ENCODE results near the gene GULP1. TPM values are rescaled to one million over a fixed set of nuclear protein-coding genes. Genes with fewer than 3 reads are reported as not detected.

Gene GULP1
- total RNA-seq, 1 experiment from 2014 or later: 76.0 TPM

- CTCF ChIA-PET: no interaction called here
Observed at GRCh38 chr2:188474316-188474715, 182.6 kb downstream of the GULP1 start.

GRCh38 chr2:188475945-188476344 is 184.3 kb downstream of the GULP1 start:
- peak overlapping the region; percentile 79 for H3K27ac ChIP-seq (ENCODE audit: low read depth, low read length)
- DNase-seq (ENCODE audit: low read depth, low spot score): no peak
- H3K27me3 ChIP-seq (ENCODE audit: insufficient read depth, low read length): no peaks in the 10 kb centered on the region
- ATAC-seq: peak; percentile 80
- no peaks in the 10 kb centered on the region for H4K20me1 ChIP-seq (ENCODE audit: insufficient read depth)
- H3K9ac ChIP-seq (ENCODE audit: low read length): peak overlapping the region; percentile 27
- H3K36me3 ChIP-seq (ENCODE audit: control insufficient read depth in 1 of 2, insufficient read depth in 2 of 2, low read length in 2 of 2): no peaks in the 10 kb centered on the region
- H2AFZ ChIP-seq (ENCODE audit: low read depth, low read length, poor library complexity, severe bottlenecking): no peak overlapping the region
- ChIA-PET RAD21 (ENCODE audit: low non-redundant PET in 1 of 2, low total read pairs in 2 of 2, uncharacterized antibody in 2 of 2, unreplicated experiment in 2 of 2) (no interaction called here), CTCF (no interaction called here), POLR2A (no interaction called here)
- peak overlapping the region; percentile 64 for H3K4me2 ChIP-seq (ENCODE audit: low read length)
- H3K9me3 ChIP-seq (ENCODE audit: control insufficient read depth in 1 of 2, insufficient read depth in 1 of 2, low read depth in 1 of 2, low read length in 2 of 2): no peaks in the 10 kb centered on the region
- intact Hi-C loops (cut with micrococcal nuclease): no loop called here
- peaks cover 27 to 30% of the 10 kb centered on the region in 2 experiments for H3K4me1 ChIP-seq (ENCODE audit: control insufficient read depth in 1 of 2, insufficient read depth in 2 of 2, low read length in 2 of 2)
- no TSS peak for BruUV-seq (replicated peaks)
- no peaks in the 10 kb centered on the region; the same call in 1 of the 2 replicates for H3K9me2 ChIP-seq (ENCODE audit: insufficient read depth)
- H3K4me3 ChIP-seq (replicated peaks in 1 of 2; ENCODE audit: low read depth in 1 of 2, low read length in 2 of 2): peak overlapping the region in 1 of 2 experiments; percentile 20; a peak in 2 of 4 replicates
- peaks cover 26% of the 10 kb centered on the region for H3K79me2 ChIP-seq (ENCODE audit: insufficient read depth, low read length)
- TF ChIP-seq, protein P1, sequence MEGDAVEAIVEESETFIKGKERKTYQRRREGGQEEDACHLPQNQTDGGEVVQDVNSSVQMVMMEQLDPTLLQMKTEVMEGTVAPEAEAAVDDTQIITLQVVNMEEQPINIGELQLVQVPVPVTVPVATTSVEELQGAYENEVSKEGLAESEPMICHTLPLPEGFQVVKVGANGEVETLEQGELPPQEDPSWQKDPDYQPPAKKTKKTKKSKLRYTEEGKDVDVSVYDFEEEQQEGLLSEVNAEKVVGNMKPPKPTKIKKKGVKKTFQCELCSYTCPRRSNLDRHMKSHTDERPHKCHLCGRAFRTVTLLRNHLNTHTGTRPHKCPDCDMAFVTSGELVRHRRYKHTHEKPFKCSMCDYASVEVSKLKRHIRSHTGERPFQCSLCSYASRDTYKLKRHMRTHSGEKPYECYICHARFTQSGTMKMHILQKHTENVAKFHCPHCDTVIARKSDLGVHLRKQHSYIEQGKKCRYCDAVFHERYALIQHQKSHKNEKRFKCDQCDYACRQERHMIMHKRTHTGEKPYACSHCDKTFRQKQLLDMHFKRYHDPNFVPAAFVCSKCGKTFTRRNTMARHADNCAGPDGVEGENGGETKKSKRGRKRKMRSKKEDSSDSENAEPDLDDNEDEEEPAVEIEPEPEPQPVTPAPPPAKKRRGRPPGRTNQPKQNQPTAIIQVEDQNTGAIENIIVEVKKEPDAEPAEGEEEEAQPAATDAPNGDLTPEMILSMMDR (IDR thresholded peaks at IDR 0.05 in 2 of 3, conservative IDR thresholded peaks at IDR 0.05 in 1 of 3; ENCODE audit: borderline replicate concordance in 1 of 3, insufficient read depth in 1 of 3, low read depth in 2 of 3, low read length in 2 of 3): no peak
- TF ChIP-seq ZFX (IDR thresholded peaks at IDR 0.05) (no peak), POLR2AphosphoS5 (IDR thresholded peaks at IDR 0.05; ENCODE audit: low read depth, low read length) (no peak), EGR1 (IDR thresholded peaks at IDR 0.05; ENCODE audit: low read depth) (no peak), ZNF274 (IDR thresholded peaks at IDR 0.05; ENCODE audit: low read depth, low read length) (no peak), RAD21 (IDR thresholded peaks at IDR 0.05; ENCODE audit: low read depth) (peak; percentile 12; the same call in 1 of the 2 replicates), EZH2 (IDR thresholded peaks at IDR 0.05) (no peak), TCF7L2 (IDR thresholded peaks at IDR 0.05; ENCODE audit: borderline replicate concordance, extremely low read depth, insufficient read depth, insufficient read length) (no peak), SP1 (IDR thresholded peaks at IDR 0.05; ENCODE audit: low read depth) (peak; percentile 64), EZH2phosphoT487 (IDR thresholded peaks at IDR 0.05; ENCODE audit: borderline replicate concordance) (no peak), SIN3A (IDR thresholded peaks at IDR 0.05; ENCODE audit: low read depth) (0 out of 2 replicates have a peak, but pooled peaks have one; percentile 45), JUND (IDR thresholded peaks at IDR 0.05) (peak; percentile 67), SRF (IDR thresholded peaks at IDR 0.05; ENCODE audit: low read depth) (no peak), YY1 (IDR thresholded peaks at IDR 0.05; ENCODE audit: extremely low read depth, insufficient replicate concordance, low read depth, low read length) (no peak)
- TF ChIP-seq, protein P2, sequence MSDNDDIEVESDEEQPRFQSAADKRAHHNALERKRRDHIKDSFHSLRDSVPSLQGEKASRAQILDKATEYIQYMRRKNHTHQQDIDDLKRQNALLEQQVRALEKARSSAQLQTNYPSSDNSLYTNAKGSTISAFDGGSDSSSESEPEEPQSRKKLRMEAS (IDR thresholded peaks at IDR 0.05): no peak

More at GRCh38 chr2:188474316-188474715, 182.6 kb downstream of the GULP1 start:
- ChIA-PET RAD21 (ENCODE audit: low non-redundant PET in 1 of 2, low total read pairs in 2 of 2, uncharacterized antibody in 2 of 2, unreplicated experiment in 2 of 2) (no interaction called here), POLR2A (no interaction called here)
- Histone ChIP-seq H4K20me1 (ENCODE audit: insufficient read depth) (no peaks in the 10 kb centered on the region), H3K36me3 (ENCODE audit: control insufficient read depth in 1 of 2, insufficient read depth in 2 of 2, low read length in 2 of 2) (no peaks in the 10 kb centered on the region), H3K4me1 (ENCODE audit: control insufficient read depth in 1 of 2, insufficient read depth in 2 of 2, low read length in 2 of 2) (peaks cover 27 to 30% of the 10 kb centered on the region in 2 experiments), H3K4me2 (ENCODE audit: low read length) (no peak overlapping the region), H3K27ac (ENCODE audit: low read depth, low read length) (no peak overlapping the region), H3K9ac (ENCODE audit: low read length) (no peak overlapping the region), H3K4me3 (replicated peaks in 1 of 2; ENCODE audit: low read depth in 1 of 2, low read length in 2 of 2) (no peak overlapping the region), H3K9me3 (ENCODE audit: control insufficient read depth in 1 of 2, insufficient read depth in 1 of 2, low read depth in 1 of 2, low read length in 2 of 2) (0 out of 4 replicates have a peak, but pooled peaks cover 0 to 5% of the 10 kb centered on the region in 2 experiments), H2AFZ (ENCODE audit: low read depth, low read length, poor library complexity, severe bottlenecking) (no peak overlapping the region), H3K27me3 (ENCODE audit: insufficient read depth, low read length) (no peaks in the 10 kb centered on the region), H3K79me2 (ENCODE audit: insufficient read depth, low read length) (peaks cover 32% of the 10 kb centered on the region), H3K9me2 (ENCODE audit: insufficient read depth) (no peaks in the 10 kb centered on the region; the same call in 1 of the 2 replicates)
- no TSS peak for BruUV-seq (replicated peaks)
- no peak for TF ChIP-seq FOSL1 (IDR thresholded peaks at IDR 0.05; ENCODE audit: low read depth)
- TF ChIP-seq YY1 (IDR thresholded peaks at IDR 0.05; ENCODE audit: extremely low read depth, insufficient replicate concordance, low read depth, low read length): no peak
- no peak for TF ChIP-seq JUND (IDR thresholded peaks at IDR 0.05)
- DNase-seq (ENCODE audit: low read depth, low spot score) (no peak), ATAC-seq (no peak)
- intact Hi-C loops (cut with micrococcal nuclease): no loop called here
